ENCODE data around the gene LRP1B. TPM values are rescaled to one million over a fixed set of nuclear protein-coding genes. Genes with fewer than 3 reads are reported as not detected.

The LRP1B gene
- polyA plus RNA-seq, 1 of the 3 experiments (the other 2 are of a cell fraction): 0.28 TPM

- ChIA-PET CTCF (no interaction called here), POLR2A (no interaction called here)
- Histone ChIP-seq H4K20me1 (ENCODE audit: insufficient read depth) (no peaks in the 10 kb centered on the region), H3K9me2 (no peaks in the 10 kb centered on the region), H3K79me2 (ENCODE audit: insufficient read depth) (no peaks in the 10 kb centered on the region), H3K9me3 (no peaks in the 10 kb centered on the region), H3F3A (replicated peaks; ENCODE audit: insufficient read depth) (no peaks in the 10 kb centered on the region), H3K36me3 (replicated peaks in 1 of 2; ENCODE audit: control insufficient read depth in 1 of 2, insufficient read depth in 2 of 2, low read length in 1 of 2) (no peaks in the 10 kb centered on the region), H3K27me3 (ENCODE audit: insufficient read depth) (no peaks in the 10 kb centered on the region), H3K9ac (no peak overlapping the region), H3K27ac (ENCODE audit: low read depth in 2 of 2, low read length in 1 of 2) (no peak overlapping the region), H3K4me1 (ENCODE audit: control insufficient read depth in 1 of 2, insufficient read depth in 2 of 2, low read depth in 1 of 2, low read length in 1 of 2) (peaks cover 9 to 10% of the 10 kb centered on the region in 2 experiments; a peak in 2 of 4 replicates), H3K4me3 (ENCODE audit: low read depth in 2 of 2, low read length in 1 of 2) (no peak overlapping the region), H3K4me2 (no peak overlapping the region), H2AFZ (ENCODE audit: low read depth) (no peak overlapping the region)
- no peak for TF ChIP-seq MEF2A (IDR thresholded peaks at IDR 0.05; ENCODE audit: borderline replicate concordance, low read depth)
- TF ChIP-seq YY1 (IDR thresholded peaks at IDR 0.05; ENCODE audit: low read depth): no peak
- no peak for TF ChIP-seq RXRA (IDR thresholded peaks at IDR 0.05; ENCODE audit: borderline replicate concordance, low read depth)
- TF ChIP-seq TEAD4 (IDR thresholded peaks at IDR 0.05; ENCODE audit: borderline replicate concordance, insufficient read depth): no peak
- no peak for TF ChIP-seq ELF1 (IDR thresholded peaks at IDR 0.05)
- no peak for TF ChIP-seq NFIC (IDR thresholded peaks at IDR 0.05; ENCODE audit: borderline replicate concordance)
- TF ChIP-seq USF2 (IDR thresholded peaks at IDR 0.05; ENCODE audit: borderline replicate concordance, low read depth, low read length): no peak
- no peak for TF ChIP-seq SMC3 (IDR thresholded peaks at IDR 0.05; ENCODE audit: low read depth, low read length)
- no peak for TF ChIP-seq MAX (IDR thresholded peaks at IDR 0.05; ENCODE audit: low read depth)
- no peak for TF ChIP-seq PBX3 (IDR thresholded peaks at IDR 0.05)
- no peak for TF ChIP-seq CHD2 (IDR thresholded peaks at IDR 0.05; ENCODE audit: low read length, partially characterized antibody)
- no peak for TF ChIP-seq USF1 (IDR thresholded peaks at IDR 0.05; ENCODE audit: borderline replicate concordance, low read depth)
- no peak for TF ChIP-seq RCOR1 (IDR thresholded peaks at IDR 0.05; ENCODE audit: low read length)
- TF ChIP-seq FOSL2 (IDR thresholded peaks at IDR 0.05; ENCODE audit: borderline replicate concordance, low read depth): no peak
- TF ChIP-seq GABPA (IDR thresholded peaks at IDR 0.05; ENCODE audit: low read depth): no peak
- WGBS (ENCODE audit: low lambda C conversion rate): 100% methylated on average over 1 of the region's 1 CpG
- DNase-seq: no peak
Measured at GRCh38 chr2:140356697-140357096, 1774.1 kb downstream of the LRP1B start.

- no peaks in the 10 kb centered on the region for H3K36me3 ChIP-seq (replicated peaks in 1 of 2; ENCODE audit: control insufficient read depth in 1 of 2, insufficient read depth in 2 of 2, low read length in 1 of 2)
- H3K4me2 ChIP-seq: no peak overlapping the region
- no peaks in the 10 kb centered on the region for H3F3A ChIP-seq (replicated peaks; ENCODE audit: insufficient read depth)
- peaks cover 9 to 10% of the 10 kb centered on the region in 2 experiments; a peak in 2 of 4 replicates for H3K4me1 ChIP-seq (ENCODE audit: control insufficient read depth in 1 of 2, insufficient read depth in 2 of 2, low read depth in 1 of 2, low read length in 1 of 2)
- no peak for DNase-seq
- no peaks in the 10 kb centered on the region for H3K9me2 ChIP-seq
- ChIA-PET POLR2A (no interaction called here), CTCF (interaction anchor here (0.7 kb wide), 1 partner anchor 301 kb away, joined by 3 read pairs; no protein-coding TSS in a partner anchor)
- H3K9ac ChIP-seq: no peak overlapping the region
- no peaks in the 10 kb centered on the region for H3K79me2 ChIP-seq (ENCODE audit: insufficient read depth)
- no peak overlapping the region for H2AFZ ChIP-seq (ENCODE audit: low read depth)
- H3K27me3 ChIP-seq (ENCODE audit: insufficient read depth): no peaks in the 10 kb centered on the region
- no peak overlapping the region for H3K4me3 ChIP-seq (ENCODE audit: low read depth in 2 of 2, low read length in 1 of 2)
- no peak overlapping the region for H3K27ac ChIP-seq (ENCODE audit: low read depth in 2 of 2, low read length in 1 of 2)
- no peaks in the 10 kb centered on the region for H4K20me1 ChIP-seq (ENCODE audit: insufficient read depth)
- H3K9me3 ChIP-seq: no peaks in the 10 kb centered on the region
- 44% methylated on average over 2 of the region's 2 CpGs for WGBS (ENCODE audit: low lambda C conversion rate)
- no peak for TF ChIP-seq FOXJ3 (CRISPR knock-in tag; IDR thresholded peaks at IDR 0.05)
- no peak for TF ChIP-seq USF1 (IDR thresholded peaks at IDR 0.05; ENCODE audit: borderline replicate concordance, low read depth)
- TF ChIP-seq FOSL2 (IDR thresholded peaks at IDR 0.05; ENCODE audit: borderline replicate concordance, low read depth): no peak
- TF ChIP-seq TCF12 (IDR thresholded peaks at IDR 0.05): no peak
- TF ChIP-seq NRF1 (IDR thresholded peaks at IDR 0.05; ENCODE audit: low read depth, low read length): no peak
- TF ChIP-seq RAD21 (IDR thresholded peaks at IDR 0.05; ENCODE audit: low read length): no peak
- TF ChIP-seq POLR2AphosphoS5 (IDR thresholded peaks at IDR 0.05; ENCODE audit: low read depth, low read length): no peak
- TF ChIP-seq RCOR1 (IDR thresholded peaks at IDR 0.05; ENCODE audit: low read length): no peak
- TF ChIP-seq REST (IDR thresholded peaks at IDR 0.05; ENCODE audit: low read depth, low read length): no peak
- no peak for TF ChIP-seq MEF2A (IDR thresholded peaks at IDR 0.05; ENCODE audit: borderline replicate concordance, low read depth)
Measured at GRCh38 chr2:140355511-140356090, 1775.2 kb downstream of the LRP1B start.
